H1 (cell line): ENCODE measurements around the gene BTBD1. TPM values are rescaled to one million over a fixed set of nuclear protein-coding genes. Genes with fewer than 3 reads are reported as not detected.

Experiments
- CHD7 ChIP-seq: fragments of 300-600 bp; sonication (generic); IDR thresholded peaks from 2 replicates; pipeline ENCODE4 v1.7.1; 2012; ENCODE audit warnings: low read length, moderate library complexity, mild to moderate bottlenecking, inconsistent platforms; ENCODE audit not compliant: insufficient replicate concordance
- EGR1 ChIP-seq: IDR thresholded peaks from 2 replicates; pipeline ENCODE4 v1.6.1; 2011; ENCODE audit warnings: low read depth, low read length, borderline replicate concordance
- HDAC6 ChIP-seq: IDR thresholded peaks from one replicate; pipeline ENCODE4 v1.7.1; 2012; ENCODE audit warnings: low read depth, mild to moderate bottlenecking, inconsistent platforms, low read length, moderate library complexity
- JUND ChIP-seq: IDR thresholded peaks from 2 replicates; pipeline ENCODE4 v1.6.1; 2011; ENCODE audit warnings: mild to moderate bottlenecking, improper control_type of control experiment, low read length
- SRF ChIP-seq: IDR thresholded peaks from 2 replicates; pipeline ENCODE4 v1.6.1; 2011; ENCODE audit warnings: mild to moderate bottlenecking, low read depth, low read length, moderate library complexity
- polyA plus RNA-seq, 7 experiments: library from polyadenylated mRNA; depleted of rRNA in 3 of 7; stranded (reverse) in 5 of 7; unstranded in 2 of 7; fragments of >200 nt in 5 of 7; fragments of 200-250 nt in 2 of 7; gene quantifications; 1 replicate in 5 of 7; 2 replicates in 1 of 7; 4 replicates in 1 of 7; pipeline versions ENCODE4 v1.2.1 to v1.2.3, GENCODE V29; 2011 to 2013; ENCODE audit warnings: missing spikeins in 2 of 7, mixed read lengths in 2 of 7
- total RNA-seq: library from RNA; stranded (reverse); fragmentation: NEBNext Ultra II Directional; extraction: Animal tissue kit (Norgen Biotek cat#: 25700); gene quantifications from 2 replicates; pipeline ENCODE4 v1.2.1, GENCODE V29; 2021

BTBD1 gene
- total and polyA plus RNA-seq, 2 of the 8 experiments (the other 6 are each of a cell fraction or from before 2014, with no cell fraction given) = 18.6 to 39.5 TPM

- TF ChIP-seq CHD7 (no peak), HDAC6 (no peak), JUND (no peak), EGR1 (no peak), SRF (no peak)
Measured at GRCh38 chr15:83105440-83105839, 38.4 kb upstream of the BTBD1 start (continued).
